Measurements from ENCODE around the gene ADGRG3.

DNA sequence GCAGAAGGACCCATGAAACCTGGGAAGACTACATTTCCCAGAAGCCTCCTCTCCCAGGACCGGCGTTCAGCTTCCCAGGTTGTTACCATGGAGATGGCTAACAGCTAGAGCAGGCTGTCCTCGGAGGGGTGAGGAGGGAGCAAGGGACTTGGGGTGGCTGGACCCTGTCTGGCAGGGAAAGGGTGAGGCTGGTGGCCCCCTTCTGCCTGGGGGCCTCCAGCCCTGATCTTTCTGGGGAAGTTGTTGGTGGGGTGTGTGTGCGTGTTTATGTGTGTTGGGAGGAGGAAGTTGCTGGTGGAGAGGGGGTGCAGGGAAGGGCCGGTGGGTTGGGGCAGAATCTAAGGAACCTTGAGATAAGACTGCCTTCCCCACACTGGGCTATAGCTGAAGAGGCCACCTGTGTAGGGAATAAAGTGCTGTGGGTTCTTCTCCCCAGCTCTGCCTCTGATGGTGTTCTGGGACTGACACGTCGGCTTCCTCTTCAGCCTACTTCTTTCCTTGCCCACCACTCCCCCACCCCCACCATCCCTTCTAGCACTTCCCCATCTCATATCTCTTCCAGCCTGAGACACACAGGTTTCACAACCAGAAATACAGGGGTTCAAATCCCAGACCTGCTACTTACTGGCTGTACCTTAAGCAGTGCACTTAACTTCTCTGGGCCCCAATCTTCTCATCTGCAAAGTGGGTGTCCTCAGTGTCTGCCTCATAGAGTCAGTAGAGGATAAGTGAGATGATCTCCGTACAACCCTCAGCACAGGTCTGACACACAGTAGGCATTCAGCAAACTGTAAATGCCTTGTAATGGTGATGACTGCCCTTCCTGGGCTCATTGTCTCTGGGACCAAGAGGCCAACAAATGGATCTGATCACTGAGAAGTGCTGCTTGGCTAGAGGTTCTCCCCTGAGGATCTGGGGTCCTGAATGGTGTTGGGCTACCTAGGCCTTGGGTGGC is 26.9 kb downstream of the ADGRG3 start, which contains the start of gene DRC7:
- TF ChIP-seq, protein P1, sequence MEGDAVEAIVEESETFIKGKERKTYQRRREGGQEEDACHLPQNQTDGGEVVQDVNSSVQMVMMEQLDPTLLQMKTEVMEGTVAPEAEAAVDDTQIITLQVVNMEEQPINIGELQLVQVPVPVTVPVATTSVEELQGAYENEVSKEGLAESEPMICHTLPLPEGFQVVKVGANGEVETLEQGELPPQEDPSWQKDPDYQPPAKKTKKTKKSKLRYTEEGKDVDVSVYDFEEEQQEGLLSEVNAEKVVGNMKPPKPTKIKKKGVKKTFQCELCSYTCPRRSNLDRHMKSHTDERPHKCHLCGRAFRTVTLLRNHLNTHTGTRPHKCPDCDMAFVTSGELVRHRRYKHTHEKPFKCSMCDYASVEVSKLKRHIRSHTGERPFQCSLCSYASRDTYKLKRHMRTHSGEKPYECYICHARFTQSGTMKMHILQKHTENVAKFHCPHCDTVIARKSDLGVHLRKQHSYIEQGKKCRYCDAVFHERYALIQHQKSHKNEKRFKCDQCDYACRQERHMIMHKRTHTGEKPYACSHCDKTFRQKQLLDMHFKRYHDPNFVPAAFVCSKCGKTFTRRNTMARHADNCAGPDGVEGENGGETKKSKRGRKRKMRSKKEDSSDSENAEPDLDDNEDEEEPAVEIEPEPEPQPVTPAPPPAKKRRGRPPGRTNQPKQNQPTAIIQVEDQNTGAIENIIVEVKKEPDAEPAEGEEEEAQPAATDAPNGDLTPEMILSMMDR (IDR thresholded peaks at IDR 0.05 in 4 of 5, conservative IDR thresholded peaks at IDR 0.05 in 1 of 5), result no peak
- no peak for TF ChIP-seq POLR2A (IDR thresholded peaks at IDR 0.05)

Measured in gastrocnemius medialis (tissue), 4 donors.